GM10266 (cell line): Measurements from ENCODE around the gene ATP13A3.

Source experiments
- DNase-seq: peaks from one replicate; pipeline ENCODE4 v3.0.0; 2012; ENCODE audit errors: extremely low spot score
- TF ChIP-seq, protein P1 (sequence below): IDR thresholded peaks from 2 replicates; pipeline ENCODE4 v1.5.1; 2012; ENCODE audit warnings: mild to moderate bottlenecking, low read depth; ENCODE audit not compliant: control insufficient read depth, insufficient read depth; ENCODE audit errors: missing control alignments

The ATP13A3 gene

DNA sequence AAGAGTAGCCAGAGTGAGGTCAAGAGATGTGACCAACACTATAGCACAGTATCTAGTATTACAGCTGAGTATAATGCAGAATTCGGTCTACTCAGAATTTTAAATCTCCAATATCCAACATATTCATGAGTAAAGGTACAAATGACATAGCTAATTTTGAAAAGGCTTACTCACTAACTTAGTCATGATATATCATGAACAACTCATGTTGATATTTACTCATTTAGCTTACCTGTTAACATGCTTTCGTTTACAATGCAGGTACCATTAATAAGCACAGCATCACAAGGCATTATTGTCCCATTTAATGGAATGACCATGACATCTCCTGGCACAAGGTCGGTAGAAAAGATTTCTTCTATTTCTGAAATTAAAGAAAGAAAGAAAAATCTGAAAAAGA lies 36.9 kb downstream of the ATP13A3 start:
- TF ChIP-seq, protein P1, sequence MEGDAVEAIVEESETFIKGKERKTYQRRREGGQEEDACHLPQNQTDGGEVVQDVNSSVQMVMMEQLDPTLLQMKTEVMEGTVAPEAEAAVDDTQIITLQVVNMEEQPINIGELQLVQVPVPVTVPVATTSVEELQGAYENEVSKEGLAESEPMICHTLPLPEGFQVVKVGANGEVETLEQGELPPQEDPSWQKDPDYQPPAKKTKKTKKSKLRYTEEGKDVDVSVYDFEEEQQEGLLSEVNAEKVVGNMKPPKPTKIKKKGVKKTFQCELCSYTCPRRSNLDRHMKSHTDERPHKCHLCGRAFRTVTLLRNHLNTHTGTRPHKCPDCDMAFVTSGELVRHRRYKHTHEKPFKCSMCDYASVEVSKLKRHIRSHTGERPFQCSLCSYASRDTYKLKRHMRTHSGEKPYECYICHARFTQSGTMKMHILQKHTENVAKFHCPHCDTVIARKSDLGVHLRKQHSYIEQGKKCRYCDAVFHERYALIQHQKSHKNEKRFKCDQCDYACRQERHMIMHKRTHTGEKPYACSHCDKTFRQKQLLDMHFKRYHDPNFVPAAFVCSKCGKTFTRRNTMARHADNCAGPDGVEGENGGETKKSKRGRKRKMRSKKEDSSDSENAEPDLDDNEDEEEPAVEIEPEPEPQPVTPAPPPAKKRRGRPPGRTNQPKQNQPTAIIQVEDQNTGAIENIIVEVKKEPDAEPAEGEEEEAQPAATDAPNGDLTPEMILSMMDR, result no peak
- no peak for DNase-seq

DNA sequence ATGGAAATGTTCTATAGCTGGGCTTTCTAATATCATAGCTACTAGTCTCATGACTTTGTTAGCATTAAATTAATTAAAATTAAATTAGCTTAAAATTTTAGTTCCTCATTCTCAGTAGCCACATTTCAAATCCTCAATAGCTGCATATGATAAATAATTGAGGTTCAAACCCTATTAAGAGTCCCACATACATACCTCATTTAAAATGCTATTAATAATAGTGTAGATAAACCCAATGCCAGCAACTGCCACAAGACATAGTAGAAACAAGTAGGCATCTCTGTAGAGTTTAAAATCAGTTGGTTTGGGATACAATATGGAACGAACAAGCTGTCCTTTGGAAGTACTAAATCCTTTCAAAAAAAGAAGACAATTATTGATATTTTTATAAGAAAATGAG lies 39.1 kb downstream of the ATP13A3 start:
- TF ChIP-seq, protein P1, result no peak
- DNase-seq, result no peak

GRCh38 chr3:194447161-194447560 lies 39.6 kb downstream of the ATP13A3 start:
- no peak for DNase-seq
- TF ChIP-seq, protein P1, result no peak

DNA sequence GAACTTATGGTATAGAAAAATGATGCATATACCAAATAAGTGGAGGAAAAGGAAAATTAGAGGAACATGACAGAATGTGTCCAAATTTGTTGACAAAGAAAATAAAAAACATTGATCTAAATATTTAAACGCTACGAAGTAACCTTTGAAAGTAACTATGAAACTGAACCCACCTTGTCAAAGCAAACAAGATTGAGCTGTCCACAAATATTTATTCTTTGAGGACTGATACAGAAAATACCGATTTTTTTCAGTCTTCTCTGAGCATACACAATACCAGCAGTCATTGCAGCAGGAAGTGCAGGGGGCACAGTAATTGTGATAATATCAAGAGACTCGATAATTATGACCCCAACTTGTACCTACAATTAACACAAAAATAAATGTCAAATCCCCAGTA lies 40.0 kb downstream of the ATP13A3 start:
- DNase-seq, result no peak
- TF ChIP-seq, protein P1, result no peak

DNA sequence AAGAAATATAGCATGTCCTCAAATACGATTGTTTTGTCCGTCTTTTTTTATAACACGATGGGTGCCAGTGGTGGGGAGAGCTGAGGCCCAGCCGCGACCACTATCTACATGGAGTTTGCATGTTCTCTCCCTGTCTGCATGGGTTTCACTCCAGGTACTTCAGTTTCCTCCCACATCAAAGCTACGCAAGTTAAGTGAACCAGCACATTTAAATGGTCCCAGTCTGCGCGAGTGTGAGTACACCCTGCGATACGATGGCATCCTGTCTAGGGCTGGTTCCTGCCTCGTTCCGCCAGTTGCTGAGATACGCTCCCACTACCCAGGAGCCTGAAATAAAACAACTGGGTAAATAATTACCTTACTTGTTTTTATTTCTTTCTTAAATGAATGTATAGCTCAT lies 40.6 kb downstream of the ATP13A3 start:
- no peak for DNase-seq
- TF ChIP-seq, protein P1, result no peak

DNA sequence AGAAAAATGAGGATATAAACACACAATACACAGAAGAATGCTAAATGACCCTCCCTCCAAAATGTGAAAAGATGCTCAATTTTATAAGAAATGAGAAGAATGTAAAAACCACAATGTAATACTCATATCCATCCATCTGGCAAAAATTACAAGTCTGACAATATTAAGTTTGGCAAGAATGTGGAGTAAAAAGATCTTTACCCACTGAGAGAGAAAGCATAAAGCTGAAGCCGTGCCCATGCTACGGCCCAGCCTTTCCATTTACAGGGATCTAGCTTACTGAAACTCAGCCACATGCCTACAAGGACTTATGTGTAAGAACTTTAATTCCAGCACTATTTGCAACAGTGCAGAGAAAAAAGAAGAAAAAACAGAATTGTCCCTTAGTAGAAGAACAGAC lies 42.9 kb downstream of the ATP13A3 start:
- DNase-seq, result no peak
- TF ChIP-seq, protein P1, result no peak

GRCh38 chr3:194440756-194441155 lies 46.0 kb downstream of the ATP13A3 start:
- TF ChIP-seq, protein P1, result no peak
- no peak for DNase-seq
